ENCODE measurements around the gene TCAP.
A peak's percentile ranks its signal among the peaks of the same experiment; 100 is the strongest.

TCAP gene

DNA sequence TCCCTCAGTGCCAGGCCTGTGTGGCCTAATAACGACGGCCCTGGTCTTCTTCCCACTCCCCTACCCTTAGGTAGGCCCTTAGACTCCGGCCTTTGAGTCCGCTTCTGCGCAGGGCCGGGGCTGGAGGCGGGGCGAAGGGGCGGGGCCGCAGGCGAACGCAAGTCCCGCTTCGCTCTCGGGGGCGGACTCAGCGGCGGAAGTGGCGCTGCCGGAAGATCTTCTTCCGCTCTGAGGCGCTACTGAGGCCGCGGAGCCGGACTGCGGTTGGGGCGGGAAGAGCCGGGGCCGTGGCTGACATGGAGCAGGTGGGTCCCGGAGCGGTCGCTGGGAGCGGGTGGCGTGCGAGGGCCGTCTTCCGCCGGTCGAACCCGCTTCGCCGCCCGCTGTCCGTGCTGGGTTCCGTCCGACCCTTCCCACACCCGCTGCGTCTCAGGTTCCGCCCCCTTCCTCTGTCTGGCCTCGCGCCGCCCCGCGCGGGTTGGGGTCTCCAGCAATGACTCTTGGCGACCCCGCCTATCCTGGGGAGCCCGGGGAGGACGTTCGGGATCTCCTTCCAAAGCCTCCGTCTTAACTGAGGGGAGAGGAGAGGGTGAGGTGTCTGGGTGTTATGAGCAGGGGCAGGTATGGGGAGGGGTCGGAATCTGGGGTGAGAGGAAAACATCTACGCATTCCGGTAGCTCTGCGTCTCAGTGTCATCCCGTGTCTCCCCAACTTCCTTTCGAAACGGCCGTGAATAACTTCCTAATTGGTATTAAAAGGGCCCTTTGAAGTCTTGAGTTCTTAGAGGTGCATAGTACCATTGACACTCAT, 28.0 kb upstream of the TCAP start, which contains the start of gene STARD3:
Gene STARD3 (plus strand): TSS at position 218 of the 810 bp plus-strand sequence. CDS start 16,388 bp downstream, outside the sequence.
- H3K4me3 ChIP-seq (ENCODE audit: low read length), result peak within 1 kb of the TSS; percentile 90
- no peak for TF ChIP-seq ZNF274 (IDR thresholded peaks at IDR 0.05; ENCODE audit: low read depth, low read length)

DNA sequence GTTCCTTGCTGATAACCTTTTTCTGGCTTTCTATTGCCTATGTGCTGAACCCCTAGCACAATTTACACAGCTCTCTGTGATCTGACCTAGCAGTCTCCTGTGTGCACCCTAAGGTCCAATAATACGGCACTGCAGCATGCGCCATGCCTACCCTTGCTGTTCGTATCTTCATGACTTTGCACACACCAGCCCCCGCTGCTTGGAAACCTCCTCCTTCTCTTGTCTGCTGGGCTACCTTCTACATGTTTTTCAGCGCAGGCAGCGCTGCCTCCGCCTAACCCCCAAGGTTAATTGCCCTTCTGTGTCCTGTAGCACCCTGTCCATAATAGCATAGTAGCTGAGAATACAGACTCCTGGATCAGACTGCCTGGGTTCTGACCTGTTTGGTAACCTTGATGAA, 26.8 kb upstream of the TCAP start:
- peak overlapping the region; percentile 90; the same call in 1 of the 2 replicates for H3K4me3 ChIP-seq (ENCODE audit: low read length)
- TF ChIP-seq ZNF274 (IDR thresholded peaks at IDR 0.05; ENCODE audit: low read depth, low read length), result no peak

DNA sequence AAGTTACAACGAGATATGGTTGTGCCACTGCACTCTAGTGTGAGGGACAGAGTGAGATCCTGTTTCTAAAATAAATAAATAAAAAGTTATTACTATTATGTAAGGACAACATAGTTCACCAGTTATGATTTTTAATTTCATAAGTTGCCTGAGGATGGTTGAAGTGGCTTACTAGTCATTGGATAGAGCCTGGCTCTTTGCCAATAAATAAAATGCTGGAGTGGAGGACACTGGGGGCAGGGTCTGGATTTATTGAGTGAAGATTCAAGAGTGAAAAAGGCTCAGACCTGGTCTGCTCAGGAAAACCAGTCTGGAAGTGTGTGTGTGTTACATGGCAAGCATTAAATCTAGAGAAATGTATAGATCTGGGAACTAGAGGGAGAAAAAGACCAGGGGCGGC, 26.1 kb upstream of the TCAP start:
- no peak overlapping the region for H3K4me3 ChIP-seq (ENCODE audit: low read length)
- no peak for TF ChIP-seq ZNF274 (IDR thresholded peaks at IDR 0.05; ENCODE audit: low read depth, low read length)

DNA sequence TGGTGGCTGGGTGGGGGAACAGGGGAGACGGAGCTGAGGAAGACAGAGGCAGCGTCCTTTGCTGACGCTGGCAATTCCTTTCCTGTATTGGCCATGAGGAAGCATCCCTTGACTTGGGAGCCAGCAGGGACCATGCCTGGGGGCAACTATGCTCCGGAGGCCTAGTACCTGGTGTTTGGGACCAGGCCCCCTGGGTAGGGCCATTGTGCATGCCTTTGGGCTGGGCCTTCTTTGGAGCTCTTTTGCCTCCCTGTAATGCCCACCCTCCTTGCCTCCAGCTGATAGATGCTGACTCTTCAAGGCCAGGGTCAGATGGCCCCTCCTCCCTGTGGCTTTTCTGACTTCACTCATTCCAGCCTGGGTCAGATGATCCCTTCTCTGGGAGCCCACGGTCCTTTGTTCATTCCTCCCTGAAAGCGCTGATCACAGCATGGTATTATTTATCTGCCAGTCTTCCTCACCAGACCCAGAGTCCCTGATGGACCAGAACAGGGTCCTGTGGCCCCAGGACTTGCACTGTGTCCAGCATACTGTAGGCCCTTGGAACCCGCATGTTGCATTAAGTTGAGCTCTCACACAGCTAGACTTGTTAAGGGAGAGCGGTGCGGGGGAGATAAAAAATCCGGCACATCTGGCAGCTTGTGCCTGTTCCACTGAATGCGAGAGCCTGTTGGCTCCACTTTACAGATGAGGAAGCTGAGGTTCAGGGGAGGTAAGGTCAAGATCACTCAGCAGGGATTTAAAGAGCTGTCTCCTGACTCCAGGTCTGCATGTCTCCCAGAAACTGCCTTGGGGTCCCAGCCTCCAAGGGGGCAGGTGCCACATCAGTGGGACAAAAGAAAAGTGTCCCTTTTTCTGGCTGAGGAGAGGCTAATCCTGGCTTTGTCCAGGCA, 25.3 kb upstream of the TCAP start:
- TF ChIP-seq ZNF274 (IDR thresholded peaks at IDR 0.05; ENCODE audit: low read depth, low read length), result no peak
- H3K4me3 ChIP-seq (ENCODE audit: low read length), result no peak overlapping the region

DNA sequence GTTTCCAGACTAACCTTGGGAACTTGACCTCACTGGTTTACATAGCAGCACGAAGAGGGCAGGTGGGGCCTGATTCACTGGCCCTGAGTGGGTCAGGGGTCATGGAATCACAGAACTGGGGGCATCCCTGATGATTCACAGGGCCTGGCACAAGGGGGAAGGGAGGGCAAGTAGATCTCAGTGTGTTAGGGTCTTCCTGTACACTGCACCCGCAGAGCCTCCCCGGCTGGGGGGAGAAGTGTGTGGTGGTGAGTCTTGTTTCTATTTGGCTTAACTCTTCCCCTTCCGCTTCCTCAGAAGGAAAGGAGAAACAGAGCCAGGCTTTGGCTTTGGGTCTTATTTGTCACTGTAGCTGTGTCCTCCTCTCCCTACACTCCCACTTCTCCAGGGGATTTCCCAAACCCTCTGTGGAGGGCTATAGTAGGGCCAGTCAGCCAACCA, 24.5 kb upstream of the TCAP start:
- no peak overlapping the region for H3K4me3 ChIP-seq (ENCODE audit: low read length)
- TF ChIP-seq ZNF274 (IDR thresholded peaks at IDR 0.05; ENCODE audit: low read depth, low read length), result no peak

DNA sequence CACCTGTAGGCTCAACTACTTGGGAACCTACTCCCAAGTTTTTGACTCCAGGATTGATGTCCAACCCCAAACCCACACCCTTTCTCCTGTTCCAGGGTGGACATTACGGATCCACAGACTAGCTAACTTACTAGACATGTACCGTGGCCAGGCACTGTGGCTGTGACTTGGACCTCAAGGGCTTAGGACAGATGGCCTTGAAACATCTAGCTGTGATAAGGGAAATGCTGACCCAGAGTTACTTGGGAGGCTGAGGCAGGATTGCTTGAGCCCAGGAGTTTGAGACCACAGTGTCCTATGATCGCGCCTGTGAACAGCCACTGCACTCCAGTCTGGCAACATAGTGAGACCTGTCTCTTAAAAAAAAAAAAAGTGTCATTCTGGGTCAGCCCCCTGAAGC, 24.1 kb upstream of the TCAP start:
- no peak for TF ChIP-seq ZNF274 (IDR thresholded peaks at IDR 0.05; ENCODE audit: low read depth, low read length)
- H3K4me3 ChIP-seq (ENCODE audit: low read length), result no peak overlapping the region

DNA sequence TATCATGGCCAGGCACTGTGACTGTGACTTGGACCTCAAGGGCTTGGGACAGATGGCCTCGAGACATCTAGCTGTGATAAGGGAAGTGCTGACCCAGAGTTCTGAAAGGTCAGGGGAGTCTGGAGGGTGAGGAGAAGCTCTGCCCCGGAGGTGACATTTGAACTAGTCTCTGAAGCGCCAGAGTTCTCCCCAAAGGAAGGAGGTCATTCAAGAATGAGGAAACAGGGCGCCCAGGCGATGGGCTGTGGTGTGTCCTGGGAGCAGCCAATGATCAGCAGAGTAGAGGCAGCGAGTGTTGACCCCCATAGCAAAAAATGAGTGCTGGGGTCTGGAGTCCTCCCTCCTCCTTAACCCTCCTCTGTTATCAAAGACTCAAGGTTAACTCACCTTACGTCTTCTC, 23.3 kb upstream of the TCAP start:
- no peak for TF ChIP-seq ZNF274 (IDR thresholded peaks at IDR 0.05; ENCODE audit: low read depth, low read length)
- no peak overlapping the region for H3K4me3 ChIP-seq (ENCODE audit: low read length)

DNA sequence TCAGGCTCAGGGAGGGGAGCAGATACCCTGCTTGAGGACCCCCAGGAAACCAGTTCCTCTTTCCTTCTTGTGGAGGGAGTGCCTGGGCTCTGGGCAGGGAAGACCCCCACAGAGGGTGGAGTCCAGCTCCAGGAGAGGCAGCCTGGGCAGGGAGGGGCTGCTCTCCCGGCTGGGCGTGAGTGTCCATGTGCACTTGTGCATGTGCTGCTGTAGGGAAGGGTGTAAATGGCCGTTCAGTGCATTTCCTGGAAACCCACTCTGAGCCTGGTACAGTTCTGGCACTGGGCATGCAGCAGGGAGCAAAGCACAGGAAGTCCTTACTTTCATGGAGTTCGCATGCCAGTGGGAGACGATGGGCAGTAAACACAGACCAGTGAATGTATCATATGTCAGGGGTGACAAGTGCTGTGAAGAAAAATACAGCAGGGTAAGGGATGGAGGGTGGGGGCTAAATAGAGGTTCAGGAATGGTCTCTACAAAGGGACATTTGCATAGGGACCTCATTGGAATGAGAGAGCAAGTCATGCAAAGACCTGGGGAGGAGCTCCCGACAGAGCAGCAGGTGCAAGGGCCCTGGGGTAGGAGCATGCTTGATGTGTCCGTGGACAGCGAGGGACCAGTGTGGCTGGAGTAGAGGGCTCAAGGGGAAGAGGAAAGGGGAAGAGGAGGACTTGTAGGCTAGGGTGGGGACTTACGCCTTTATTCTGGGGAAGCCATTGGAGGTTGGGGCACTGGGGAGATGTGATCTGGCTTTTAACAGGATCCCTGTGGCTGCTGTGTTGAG, 22.7 kb upstream of the TCAP start:
- TF ChIP-seq ZNF274 (IDR thresholded peaks at IDR 0.05; ENCODE audit: low read depth, low read length), result no peak
- no peak overlapping the region for H3K4me3 ChIP-seq (ENCODE audit: low read length)

DNA sequence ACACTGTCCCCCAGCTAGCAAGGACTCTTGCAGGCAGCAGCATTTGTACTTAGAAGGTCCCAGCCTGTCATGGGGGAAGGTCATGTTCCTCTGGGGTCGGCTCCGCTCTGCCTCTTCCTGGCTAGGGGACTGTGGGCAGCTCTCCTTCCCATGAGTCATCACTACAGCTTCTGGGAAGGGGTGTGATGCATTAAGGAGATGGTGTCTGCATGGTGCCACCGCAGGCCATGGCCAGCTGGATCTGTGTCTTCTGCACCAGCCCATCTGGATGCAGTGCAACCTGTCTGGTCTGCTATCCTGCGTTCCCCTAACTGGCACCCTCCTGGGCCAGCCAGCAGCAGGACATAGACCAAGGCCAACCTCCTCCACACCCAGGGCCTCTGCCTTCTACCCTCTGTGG, 21.9 kb upstream of the TCAP start:
- TF ChIP-seq ZNF274 (IDR thresholded peaks at IDR 0.05; ENCODE audit: low read depth, low read length), result no peak
- no peak overlapping the region for H3K4me3 ChIP-seq (ENCODE audit: low read length)

DNA sequence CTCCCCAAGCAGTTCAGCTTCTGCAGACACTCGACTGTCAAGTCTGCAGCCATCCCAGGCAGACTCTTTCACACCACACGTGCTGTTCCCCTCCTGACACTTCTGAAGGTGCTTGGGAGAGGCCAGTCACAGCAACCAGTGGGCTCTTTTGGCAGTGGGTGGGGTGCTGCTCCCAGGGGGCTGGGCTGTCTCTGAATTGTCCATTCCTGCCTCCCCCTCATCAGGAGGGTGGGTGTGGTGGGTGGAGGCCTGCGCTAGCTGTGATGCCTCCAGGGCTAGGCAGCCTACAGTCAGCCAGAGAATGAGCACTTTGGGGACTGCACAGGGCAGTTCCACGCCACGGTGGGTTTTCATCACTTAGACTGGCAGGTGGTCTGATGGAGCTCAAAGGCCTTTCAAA, 17.9 kb upstream of the TCAP start:
- no peak overlapping the region for H3K4me3 ChIP-seq (ENCODE audit: low read length)
- no peak for TF ChIP-seq ZNF274 (IDR thresholded peaks at IDR 0.05; ENCODE audit: low read depth, low read length)

DNA sequence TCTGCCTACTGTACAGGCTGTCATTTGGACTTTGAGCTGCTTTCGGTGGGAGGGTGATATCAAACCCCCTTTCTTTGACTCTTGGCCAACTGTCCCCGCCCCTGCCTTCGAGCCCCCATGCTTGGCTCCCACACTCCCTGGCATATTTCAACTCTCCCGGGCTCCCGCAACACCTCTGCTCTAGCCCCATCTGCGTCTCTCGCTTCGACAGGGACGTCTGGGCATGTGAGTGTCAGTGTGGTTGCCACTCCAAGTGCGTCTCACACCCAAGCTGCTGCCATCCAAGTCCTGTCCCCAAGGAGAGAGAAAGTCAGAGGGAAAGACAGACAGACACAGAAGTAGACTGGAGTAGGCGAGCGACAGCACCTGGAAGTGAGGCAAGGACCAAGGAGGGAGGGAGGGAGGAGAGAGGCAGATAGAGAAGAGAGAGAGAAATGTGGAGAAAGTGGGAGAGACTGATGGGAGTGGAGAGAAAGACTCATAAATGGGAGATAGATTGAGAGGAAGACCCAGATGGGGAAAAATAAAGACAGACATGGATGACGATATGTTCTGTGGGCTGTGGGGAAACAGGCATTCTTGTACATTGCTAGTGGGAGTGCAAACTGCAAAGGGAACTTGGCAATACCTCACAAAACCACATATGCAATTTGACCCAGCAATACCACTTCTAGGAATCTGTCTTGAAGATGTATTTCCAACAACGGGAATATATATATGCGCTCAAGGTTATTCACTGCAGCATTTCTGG, 16.4 kb upstream of the TCAP start:
- H3K4me3 ChIP-seq (ENCODE audit: low read length), result no peak overlapping the region
- no peak for TF ChIP-seq ZNF274 (IDR thresholded peaks at IDR 0.05; ENCODE audit: low read depth, low read length)

DNA sequence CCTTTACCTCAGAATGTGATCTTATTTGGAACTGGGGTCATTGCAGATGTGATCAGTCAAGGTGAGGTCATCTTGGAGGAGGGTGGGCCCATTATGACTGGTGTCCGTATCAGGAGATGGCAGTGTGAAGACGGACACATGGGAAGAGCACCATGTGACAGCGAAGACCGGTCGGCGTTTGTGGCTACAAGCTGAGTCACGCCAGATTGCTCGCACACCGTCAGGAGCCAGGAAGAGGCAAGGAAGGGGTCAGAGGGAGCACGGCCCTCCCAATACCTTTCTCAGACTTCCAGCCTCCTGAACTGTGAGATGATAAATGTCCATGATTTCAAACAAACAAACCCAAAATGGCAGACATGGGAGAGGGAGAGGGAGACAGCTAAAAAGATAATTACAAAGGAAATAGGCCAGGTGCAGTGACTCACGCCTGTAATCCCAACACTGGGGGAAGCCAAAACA, 15.0 kb upstream of the TCAP start:
- no peak overlapping the region for H3K4me3 ChIP-seq (ENCODE audit: low read length)
- TF ChIP-seq ZNF274 (IDR thresholded peaks at IDR 0.05; ENCODE audit: low read depth, low read length), result no peak

DNA sequence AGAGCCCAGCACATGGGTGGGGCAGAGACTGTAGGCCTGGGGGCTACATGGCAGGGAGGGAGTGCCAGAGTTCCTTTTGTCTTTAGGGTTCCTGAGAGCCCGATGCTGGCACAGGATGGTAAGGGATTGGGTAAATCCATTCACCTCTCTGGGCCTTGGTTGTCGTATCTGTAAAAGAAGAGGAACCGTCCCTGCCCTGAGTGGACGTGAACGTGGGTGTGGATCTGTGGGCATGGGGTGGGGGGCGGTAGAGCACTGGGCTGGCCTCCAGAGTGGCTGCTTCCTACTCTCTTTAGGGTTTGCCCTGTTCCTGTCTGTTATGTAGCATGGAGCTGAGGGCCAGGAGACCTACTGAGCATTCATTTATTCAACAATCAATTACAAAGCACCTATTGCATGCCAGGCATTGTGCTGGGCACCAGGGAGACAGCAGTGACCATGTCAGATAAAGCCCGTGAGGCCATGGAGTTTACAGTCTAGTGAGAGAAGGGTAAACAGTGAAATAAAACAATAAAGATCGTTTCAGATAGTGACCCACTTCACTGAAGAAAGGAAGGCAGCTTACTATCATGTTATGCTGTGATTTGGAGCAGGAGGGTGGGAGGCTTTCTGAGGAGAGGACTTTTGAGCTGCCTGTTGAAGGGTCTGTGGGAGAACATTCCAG, 13.1 kb upstream of the TCAP start:
- no peak for TF ChIP-seq ZNF274 (IDR thresholded peaks at IDR 0.05; ENCODE audit: low read depth, low read length)
- H3K4me3 ChIP-seq (ENCODE audit: low read length), result no peak overlapping the region
